Measurements from ENCODE around the gene HOXA1. TPM values are rescaled to one million over a fixed set of nuclear protein-coding genes. Genes with fewer than 3 reads are reported as not detected.

The HOXA1 gene
- total RNA-seq, 2 experiments from 2014 or later: 0.14 to 0.22 TPM

DNA sequence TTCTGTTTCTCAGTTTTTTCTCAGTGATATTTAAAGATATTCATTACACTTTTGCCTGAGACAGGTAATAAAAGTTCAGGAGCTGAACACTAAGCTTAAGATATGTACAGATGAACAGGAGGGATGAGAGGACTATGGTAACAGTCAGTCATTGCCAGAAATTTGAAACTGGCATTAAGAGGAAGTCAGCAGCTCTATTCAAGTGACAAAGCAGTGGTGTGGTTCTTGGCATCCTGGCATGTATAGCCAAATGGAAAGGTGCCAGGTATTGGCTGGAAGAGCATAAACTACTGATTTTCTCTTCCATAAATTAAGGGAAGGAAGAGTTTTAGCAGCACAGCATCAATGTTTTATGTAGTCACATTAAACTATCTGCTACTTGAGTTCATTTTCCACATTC lies 22.7 kb downstream of the HOXA1 start:
- no peak for ATAC-seq (ENCODE audit: poor library complexity)
- H3K36me3 Mint-ChIP-seq (ENCODE audit: low read depth): no peaks in the 10 kb centered on the region
- POLR2A ChIA-PET: interaction anchor here (1.5 kb wide), 1 partner anchor 10 kb away, joined by 3 read pairs; no protein-coding TSS in a partner anchor
- H3K4me3 ChIP-seq (ENCODE audit: low read length): no peak overlapping the region
- H3K9me3 Mint-ChIP-seq: no peaks in the 10 kb centered on the region
- no peaks in the 10 kb centered on the region for H3K9me3 ChIP-seq (ENCODE audit: control insufficient read depth in 1 of 2, insufficient read depth in 1 of 2, low read length in 2 of 2)
- CTCF ChIA-PET: no interaction called here
- no peaks in the 10 kb centered on the region for H3K36me3 ChIP-seq (ENCODE audit: insufficient read depth, low read length)
- no peak overlapping the region for H3K4me3 Mint-ChIP-seq
- intact Hi-C loops (cut with DNase I, micrococcal nuclease): no loop called here
- no peak for DNase-seq
- H3K27me3 ChIP-seq (ENCODE audit: control insufficient read depth in 1 of 2, insufficient read depth in 2 of 2, low read length in 2 of 2): peaks cover 4 to 9% of the 10 kb centered on the region in 2 experiments
- H3K4me1 Mint-ChIP-seq (ENCODE audit: low read depth): no peaks in the 10 kb centered on the region
- H3K27ac Mint-ChIP-seq: no peak overlapping the region
- H3K27ac ChIP-seq (ENCODE audit: low read depth in 1 of 2, low read length in 2 of 2): no peak overlapping the region
- H3K4me1 ChIP-seq (ENCODE audit: insufficient read depth, low read length): no peaks in the 10 kb centered on the region
- TF ChIP-seq, protein P1, sequence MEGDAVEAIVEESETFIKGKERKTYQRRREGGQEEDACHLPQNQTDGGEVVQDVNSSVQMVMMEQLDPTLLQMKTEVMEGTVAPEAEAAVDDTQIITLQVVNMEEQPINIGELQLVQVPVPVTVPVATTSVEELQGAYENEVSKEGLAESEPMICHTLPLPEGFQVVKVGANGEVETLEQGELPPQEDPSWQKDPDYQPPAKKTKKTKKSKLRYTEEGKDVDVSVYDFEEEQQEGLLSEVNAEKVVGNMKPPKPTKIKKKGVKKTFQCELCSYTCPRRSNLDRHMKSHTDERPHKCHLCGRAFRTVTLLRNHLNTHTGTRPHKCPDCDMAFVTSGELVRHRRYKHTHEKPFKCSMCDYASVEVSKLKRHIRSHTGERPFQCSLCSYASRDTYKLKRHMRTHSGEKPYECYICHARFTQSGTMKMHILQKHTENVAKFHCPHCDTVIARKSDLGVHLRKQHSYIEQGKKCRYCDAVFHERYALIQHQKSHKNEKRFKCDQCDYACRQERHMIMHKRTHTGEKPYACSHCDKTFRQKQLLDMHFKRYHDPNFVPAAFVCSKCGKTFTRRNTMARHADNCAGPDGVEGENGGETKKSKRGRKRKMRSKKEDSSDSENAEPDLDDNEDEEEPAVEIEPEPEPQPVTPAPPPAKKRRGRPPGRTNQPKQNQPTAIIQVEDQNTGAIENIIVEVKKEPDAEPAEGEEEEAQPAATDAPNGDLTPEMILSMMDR (IDR thresholded peaks at IDR 0.05): no peak
- H3K27me3 Mint-ChIP-seq: peaks cover 36% of the 10 kb centered on the region

DNA sequence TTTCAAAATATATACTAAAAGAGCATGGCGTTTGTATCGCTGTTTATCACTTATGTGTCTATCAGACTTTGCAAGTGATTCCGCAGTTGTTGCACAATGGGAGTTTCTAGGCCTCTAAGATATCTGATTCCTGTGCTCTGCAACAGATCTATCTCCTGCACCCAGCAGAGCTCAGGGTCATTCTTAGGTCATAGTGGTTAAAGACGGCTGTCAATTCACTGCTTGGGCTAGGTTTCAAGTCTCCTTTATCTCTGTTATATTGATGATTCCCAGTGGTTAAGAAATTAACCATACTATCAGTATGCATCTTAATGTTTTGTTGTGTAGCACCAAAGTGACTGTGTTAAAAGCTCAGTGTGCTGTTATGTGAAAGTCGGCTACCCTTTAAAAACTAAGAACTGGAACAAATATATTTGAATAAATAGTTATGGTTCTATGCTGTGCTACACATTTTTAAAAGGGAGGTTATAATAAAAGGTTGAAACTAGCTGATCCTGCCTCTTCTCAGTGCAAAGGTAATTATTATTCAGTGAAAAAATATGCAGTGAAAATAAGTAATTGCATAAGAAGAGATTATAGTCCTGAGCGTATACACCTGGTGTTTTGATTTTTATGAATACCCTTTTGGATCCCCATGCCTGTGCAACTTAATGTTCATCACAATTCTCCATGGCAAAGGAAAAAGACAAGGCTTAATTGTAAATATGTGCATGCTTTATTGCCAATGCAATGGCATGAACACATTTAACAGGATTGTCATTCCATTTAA lies 24.0 kb downstream of the HOXA1 start:
- Histone ChIP-seq H3K27ac (ENCODE audit: low read depth in 1 of 2, low read length in 2 of 2) (no peak overlapping the region), H3K9me3 (ENCODE audit: control insufficient read depth in 1 of 2, insufficient read depth in 1 of 2, low read length in 2 of 2) (no peaks in the 10 kb centered on the region), H3K4me3 (ENCODE audit: low read length) (no peak overlapping the region), H3K36me3 (ENCODE audit: insufficient read depth, low read length) (no peaks in the 10 kb centered on the region), H3K4me1 (ENCODE audit: insufficient read depth, low read length) (no peaks in the 10 kb centered on the region), H3K27me3 (ENCODE audit: control insufficient read depth in 1 of 2, insufficient read depth in 2 of 2, low read length in 2 of 2) (peaks cover 4 to 9% of the 10 kb centered on the region in 2 experiments)
- H3K27me3 Mint-ChIP-seq: peaks cover 42% of the 10 kb centered on the region
- no peaks in the 10 kb centered on the region for H3K36me3 Mint-ChIP-seq (ENCODE audit: low read depth)
- no peaks in the 10 kb centered on the region for H3K4me1 Mint-ChIP-seq (ENCODE audit: low read depth)
- ChIA-PET POLR2A (no interaction called here), CTCF (no interaction called here)
- H3K27ac Mint-ChIP-seq: no peak overlapping the region
- TF ChIP-seq, protein P1 (IDR thresholded peaks at IDR 0.05): no peak
- DNase-seq (no peak), ATAC-seq (ENCODE audit: poor library complexity) (no peak)
- H3K4me3 Mint-ChIP-seq: no peak overlapping the region
- no peaks in the 10 kb centered on the region for H3K9me3 Mint-ChIP-seq
- intact Hi-C loops (cut with DNase I, micrococcal nuclease): no loop called here

DNA sequence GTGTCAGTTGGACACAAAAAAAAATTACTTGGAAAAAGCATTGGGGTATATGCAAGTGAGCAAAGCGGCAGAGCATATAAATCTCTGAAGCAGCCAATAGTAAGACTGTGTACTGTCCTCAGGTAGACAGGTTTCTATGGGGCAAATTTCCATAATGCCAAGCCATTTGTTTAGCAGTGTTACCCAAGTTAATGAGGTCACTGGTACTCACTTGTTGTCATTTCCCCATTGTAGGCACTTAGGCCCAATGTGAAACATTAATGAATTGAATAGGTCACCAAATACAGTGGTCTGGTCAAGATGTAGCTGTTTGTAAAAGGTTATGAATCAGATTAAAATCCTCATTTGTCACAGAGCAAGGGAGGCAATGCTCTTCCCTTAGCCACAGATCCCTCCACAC lies 27.5 kb downstream of the HOXA1 start:
- Histone ChIP-seq H3K36me3 (ENCODE audit: insufficient read depth, low read length) (no peaks in the 10 kb centered on the region), H3K27ac (ENCODE audit: low read depth in 1 of 2, low read length in 2 of 2) (no peak overlapping the region), H3K9me3 (ENCODE audit: control insufficient read depth in 1 of 2, insufficient read depth in 1 of 2, low read length in 2 of 2) (no peaks in the 10 kb centered on the region), H3K4me1 (ENCODE audit: insufficient read depth, low read length) (no peaks in the 10 kb centered on the region), H3K4me3 (ENCODE audit: low read length) (no peak overlapping the region), H3K27me3 (ENCODE audit: control insufficient read depth in 1 of 2, insufficient read depth in 2 of 2, low read length in 2 of 2) (peaks cover 2 to 3% of the 10 kb centered on the region in 2 experiments)
- H3K36me3 Mint-ChIP-seq (ENCODE audit: low read depth): no peaks in the 10 kb centered on the region
- no peak for DNase-seq
- H3K4me1 Mint-ChIP-seq (ENCODE audit: low read depth): no peaks in the 10 kb centered on the region
- H3K27ac Mint-ChIP-seq: no peak overlapping the region
- CTCF ChIA-PET: no interaction called here
- no peak overlapping the region for H3K4me3 Mint-ChIP-seq
- H3K9me3 Mint-ChIP-seq: no peaks in the 10 kb centered on the region
- intact Hi-C loops (cut with DNase I, micrococcal nuclease): no loop called here
- ATAC-seq (ENCODE audit: poor library complexity): no peak
- POLR2A ChIA-PET: no interaction called here
- peaks cover 28% of the 10 kb centered on the region for H3K27me3 Mint-ChIP-seq
- TF ChIP-seq, protein P1 (IDR thresholded peaks at IDR 0.05): no peak
